HG02798 (cell line): Measurements from ENCODE around the gene TMEM87A.
A peak's percentile ranks its signal among the peaks of the same experiment; 100 is the strongest.
"Not testable (repeated sequence)": the region's sequence is repeated elsewhere in the genome, so short reads cannot be mapped to it uniquely, and the experiment has no call there.

Experiments
- ATAC-seq: cut with Tn5 transposase; IDR thresholded peaks from one replicate; pipeline ENCODE4 v1.9.1; 2021; ENCODE audit warnings: mild to moderate bottlenecking; ENCODE audit not compliant: unreplicated experiment, poor library complexity

The TMEM87A gene

DNA sequence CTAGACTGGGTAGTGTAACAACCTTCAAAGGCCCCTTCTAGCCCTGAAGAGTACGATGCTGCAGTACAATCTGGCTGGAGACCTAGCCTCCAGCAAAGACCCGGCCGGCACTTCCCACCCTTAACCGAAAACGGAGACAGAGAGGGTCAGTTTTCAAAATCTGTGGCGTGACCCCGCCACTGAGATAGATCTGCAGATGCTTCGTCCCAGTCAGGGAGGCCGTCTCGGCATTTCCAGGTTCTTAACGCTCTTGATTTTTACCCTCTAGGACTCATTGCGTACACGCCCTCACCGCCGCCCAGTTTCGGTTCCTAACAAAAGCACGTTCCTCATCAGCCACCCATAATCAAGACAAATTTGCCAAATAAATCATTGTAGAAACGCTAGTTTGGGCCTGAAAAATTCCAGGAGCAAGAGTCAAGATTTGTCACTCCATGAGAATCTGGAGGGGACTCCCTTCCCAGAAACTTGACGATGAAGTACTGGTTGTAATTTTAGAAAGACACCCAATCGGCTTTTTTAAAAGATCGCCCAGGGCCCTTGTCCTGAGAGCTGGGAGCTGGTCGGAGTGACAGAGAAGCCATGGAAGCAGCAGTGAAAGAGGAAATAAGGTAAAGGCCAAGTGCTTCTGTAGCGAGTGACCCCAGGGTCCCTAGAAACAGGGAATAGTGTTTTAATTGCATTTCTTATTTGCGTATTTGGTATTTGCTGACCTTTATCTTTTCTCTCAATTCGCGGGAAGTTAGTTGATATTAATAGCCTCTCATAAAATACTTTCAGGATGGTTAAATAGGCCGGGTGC, 868 bp upstream of the TMEM87A start:
- ATAC-seq: peak; percentile 22

DNA sequence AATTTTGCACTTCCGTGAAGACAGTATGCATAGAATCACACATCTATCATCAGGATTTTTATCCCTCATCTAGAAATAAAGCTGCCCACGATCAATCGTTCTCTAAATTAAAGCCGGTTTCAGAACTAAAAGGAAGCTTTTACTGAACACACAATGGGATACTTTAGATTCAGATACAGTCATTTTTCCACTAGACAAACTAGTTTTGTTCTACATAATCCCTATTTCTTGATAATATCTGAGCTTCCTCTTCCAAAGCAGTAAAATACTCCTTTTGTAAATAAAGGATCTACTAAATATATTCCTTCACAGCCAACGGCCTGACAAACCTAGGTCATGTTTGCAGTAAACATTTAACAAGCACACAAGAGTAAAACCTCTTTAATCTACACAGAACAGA, 2.2 kb downstream of the TMEM87A start:
- no peak for ATAC-seq

DNA sequence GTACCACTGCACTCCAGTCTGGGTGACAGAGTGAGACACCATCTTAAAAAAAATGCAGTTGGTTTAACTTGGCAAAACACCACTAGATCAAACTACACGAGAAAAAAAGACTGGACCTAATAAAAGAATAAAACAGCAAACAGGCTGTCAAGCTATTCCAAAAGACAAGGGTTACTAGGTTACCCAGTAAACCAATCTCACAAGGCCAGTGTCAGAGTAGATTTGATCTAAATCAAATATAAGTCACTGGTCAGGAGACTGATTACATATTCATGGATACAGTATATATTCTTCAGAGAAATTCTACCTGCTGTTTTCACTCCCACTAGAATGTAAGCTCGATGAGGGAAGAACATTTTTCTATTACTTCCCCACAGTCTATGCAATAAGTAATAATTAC, 2.7 kb downstream of the TMEM87A start:
- no peak for ATAC-seq

GRCh38 chr15:42267286-42267685, 5.9 kb downstream of the TMEM87A start:
- no peak for ATAC-seq

GRCh38 chr15:42264795-42265194, 8.4 kb downstream of the TMEM87A start:
- no peak for ATAC-seq

DNA sequence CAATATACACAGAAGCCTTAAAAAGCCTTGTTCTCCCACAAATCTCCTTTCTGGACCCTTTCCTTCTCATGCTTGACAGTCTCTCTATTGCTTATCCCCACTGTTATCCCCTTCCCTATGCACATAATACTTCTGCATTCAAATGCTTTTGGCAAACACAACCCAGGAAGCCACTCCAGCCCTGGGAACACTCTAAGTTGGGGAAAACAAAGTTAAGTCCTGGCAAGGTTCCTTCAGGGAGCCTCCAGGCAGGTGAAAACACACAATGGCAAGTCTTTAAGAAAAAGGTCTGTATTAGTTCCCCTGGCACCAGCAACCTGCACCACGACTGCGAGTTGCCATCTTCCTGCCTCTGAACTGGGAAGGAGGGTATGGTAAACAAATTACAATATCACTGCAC, 19.9 kb downstream of the TMEM87A start:
- no peak for ATAC-seq

GRCh38 chr15:42240823-42241222, 32.4 kb downstream of the TMEM87A start:
- no peak for ATAC-seq

- no peak for ATAC-seq
These were observed 33.6 kb downstream of the TMEM87A start for GRCh38 chr15:42239528-42240182.

DNA sequence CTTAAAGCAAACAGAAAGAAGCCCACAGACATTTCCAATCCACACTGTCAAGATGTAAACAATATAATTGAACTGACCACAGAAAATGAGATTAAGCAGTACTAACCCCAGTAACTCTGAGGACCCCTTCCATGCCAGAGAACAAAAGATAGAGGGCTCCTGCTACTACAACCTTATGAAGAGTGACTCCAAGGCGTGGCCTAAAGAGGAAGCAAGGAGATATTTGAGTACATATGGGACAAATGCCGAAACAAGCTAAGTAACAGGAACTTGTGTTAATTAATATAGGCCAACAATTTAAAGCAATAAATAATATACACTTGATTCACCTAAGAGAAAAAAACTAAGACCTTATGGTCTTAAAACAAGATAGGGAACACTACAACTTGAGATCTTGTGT, 40.1 kb downstream of the TMEM87A start:
- ATAC-seq: no peak

- ATAC-seq: no peak
These were observed 40.6 kb downstream of the TMEM87A start for GRCh38 chr15:42232606-42233005.

DNA sequence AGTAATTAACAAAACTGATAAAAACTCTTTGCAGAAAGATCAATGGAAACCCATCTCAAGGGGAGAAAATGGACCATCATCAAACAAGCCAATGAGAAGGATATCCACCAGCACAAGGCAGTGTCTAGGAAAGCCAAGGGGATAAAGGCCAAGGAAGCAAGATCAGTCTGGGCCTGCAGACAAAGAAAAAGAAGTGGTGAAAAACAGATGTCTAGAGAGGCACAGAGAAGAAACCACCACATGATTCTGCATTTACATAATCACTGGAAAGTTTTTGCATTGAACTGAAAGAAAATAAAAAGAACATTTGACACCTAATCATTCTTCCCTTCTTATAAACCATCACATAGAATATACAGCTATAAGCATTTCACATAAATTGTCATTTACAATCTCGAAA, 42.1 kb downstream of the TMEM87A start:
- ATAC-seq: no peak

DNA sequence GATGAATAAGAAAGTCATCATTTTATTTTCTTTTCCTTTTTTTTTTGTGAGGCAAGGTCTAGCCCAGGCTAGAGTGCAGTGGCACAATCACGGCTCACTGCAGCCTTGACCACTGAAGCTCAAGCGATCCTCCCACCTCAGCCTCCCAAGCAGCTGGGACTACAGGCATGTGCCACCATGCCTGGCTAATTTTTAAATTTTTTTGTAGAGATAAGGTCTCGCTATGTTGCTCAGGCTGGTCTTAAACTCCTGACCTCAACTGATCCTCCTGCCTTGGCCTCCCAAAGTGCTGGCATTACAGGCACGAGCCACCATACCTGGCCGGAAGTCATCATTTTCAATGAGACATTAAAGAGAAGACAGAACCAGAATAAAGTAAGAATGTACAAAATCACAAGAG, 44.3 kb downstream of the TMEM87A start:
- not testable (repeated sequence) for ATAC-seq

DNA sequence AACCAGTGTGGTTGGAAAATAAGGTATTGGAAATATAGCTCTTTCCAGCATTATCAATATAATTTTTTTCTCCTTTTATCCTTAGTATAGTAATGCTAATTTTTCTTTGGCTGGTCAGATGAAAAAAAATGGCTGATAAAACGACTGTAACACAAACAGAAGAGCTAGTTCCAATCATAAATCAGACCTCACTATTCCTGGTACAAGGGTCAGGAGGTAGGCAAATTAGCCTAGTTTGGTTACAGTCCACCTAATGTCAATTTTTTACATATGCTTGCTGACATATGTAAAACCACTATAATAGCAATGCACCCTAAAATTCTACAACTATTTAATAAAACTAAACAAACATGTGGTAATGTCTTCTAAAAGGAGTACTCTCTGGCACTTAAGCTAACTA, 45.2 kb downstream of the TMEM87A start:
- no peak for ATAC-seq

DNA sequence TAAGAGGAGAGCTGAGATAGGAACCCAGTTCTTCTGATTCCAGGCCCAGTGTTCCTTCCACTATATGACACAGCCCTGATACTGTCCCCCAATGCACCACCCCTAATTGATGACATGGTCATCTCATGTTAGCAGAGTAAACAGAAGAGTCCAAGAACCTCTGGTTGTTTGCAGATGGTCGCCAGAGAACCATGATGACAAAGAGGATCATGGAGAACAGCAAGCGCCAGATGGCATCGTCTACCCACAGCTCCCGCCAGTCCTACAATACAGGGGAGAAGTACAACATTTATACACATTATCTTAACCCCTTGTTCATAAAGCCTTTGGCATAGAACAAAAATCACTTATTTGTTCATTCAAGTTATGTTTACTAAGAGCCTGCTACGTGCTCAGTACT, 46.6 kb downstream of the TMEM87A start:
- no peak for ATAC-seq

DNA sequence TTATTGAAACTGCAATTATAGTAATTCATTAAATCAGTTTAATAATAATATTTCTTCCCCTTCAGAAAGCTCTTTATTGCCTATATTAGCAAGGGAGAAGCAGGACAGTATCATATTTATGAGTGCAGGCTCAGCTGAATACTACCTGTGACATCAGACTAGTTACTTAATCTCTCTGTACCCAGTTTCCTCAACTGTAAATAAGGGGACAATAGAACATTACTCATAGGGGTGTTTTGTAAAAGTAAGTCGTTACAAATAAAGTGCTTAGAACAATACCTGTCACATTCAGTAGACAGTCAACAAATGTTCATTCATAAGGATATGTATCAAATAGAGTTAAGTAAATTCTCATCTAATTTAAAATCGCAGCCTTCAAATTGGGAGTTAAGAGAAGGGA, 53.0 kb downstream of the TMEM87A start:
- no peak for ATAC-seq

DNA sequence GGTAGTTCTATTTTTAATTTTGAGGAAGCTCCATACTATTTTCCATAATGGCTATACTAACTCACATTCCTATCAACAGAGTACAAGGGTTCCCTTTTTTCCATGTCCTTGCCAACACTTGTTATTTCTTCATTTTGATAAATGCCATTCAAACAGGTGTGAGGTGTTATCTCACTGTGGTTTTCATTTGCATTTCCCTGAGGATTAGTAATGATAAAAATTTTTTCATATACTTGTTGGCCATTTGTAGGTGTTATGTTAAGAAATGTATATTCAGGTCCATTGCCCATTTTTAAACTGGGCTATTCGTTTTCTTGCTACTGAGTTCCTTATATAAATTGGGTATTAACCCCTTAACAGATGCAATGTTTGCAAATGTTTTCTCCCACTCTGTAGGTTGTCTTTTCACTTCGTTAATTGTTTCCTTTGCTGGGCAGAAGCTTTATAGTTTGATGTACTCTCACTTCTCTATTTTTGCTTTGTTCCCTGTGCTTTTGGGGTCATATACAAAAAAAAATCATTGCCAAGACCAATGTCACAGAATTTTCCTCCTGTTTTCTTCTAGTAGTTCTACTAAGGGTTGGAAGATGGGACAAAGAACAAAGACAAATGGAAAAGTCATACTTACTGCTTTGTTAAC, 54.2 kb downstream of the TMEM87A start:
- ATAC-seq: no peak

DNA sequence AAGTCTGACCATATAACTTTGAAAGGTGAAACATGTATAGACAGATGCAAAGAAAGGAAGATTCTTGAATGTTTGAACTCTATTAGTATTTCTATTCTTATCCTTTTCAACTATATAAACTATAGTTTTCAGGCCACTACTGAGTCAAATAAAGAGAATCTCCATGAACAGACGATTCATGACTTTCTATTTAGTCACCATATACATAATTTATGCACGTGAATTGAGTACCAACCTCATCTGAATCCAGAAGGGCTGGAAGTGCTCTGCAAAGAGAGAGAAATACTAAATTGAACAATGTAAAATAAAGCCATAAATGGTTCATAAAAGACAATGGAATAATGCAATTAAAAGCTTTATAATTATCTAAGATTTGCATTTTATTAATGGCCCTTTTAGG, 55.7 kb downstream of the TMEM87A start:
- no peak for ATAC-seq

GRCh38 chr15:42215913-42216829, 57.1 kb downstream of the TMEM87A start:
- no peak for ATAC-seq

DNA sequence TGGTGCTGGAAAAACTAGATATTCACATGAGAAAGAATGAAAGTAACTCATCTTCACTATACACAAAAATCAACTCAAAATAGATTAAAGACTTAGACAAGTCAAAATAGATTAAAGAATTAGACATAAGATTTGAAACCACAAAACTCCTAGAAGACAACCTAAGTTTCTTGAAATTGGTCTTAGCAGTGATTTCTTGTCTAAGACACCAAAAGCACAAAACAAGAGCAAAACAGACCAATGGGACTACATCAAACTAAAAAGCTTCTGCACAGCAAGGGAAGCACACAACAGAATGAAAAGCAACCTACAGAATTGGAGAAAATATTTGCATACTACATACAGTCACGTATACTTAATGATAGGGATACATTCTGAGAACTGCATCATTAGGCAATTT, 58.6 kb downstream of the TMEM87A start:
- ATAC-seq: no peak

GRCh38 chr15:42213511-42213910, 59.7 kb downstream of the TMEM87A start:
- no peak for ATAC-seq

DNA sequence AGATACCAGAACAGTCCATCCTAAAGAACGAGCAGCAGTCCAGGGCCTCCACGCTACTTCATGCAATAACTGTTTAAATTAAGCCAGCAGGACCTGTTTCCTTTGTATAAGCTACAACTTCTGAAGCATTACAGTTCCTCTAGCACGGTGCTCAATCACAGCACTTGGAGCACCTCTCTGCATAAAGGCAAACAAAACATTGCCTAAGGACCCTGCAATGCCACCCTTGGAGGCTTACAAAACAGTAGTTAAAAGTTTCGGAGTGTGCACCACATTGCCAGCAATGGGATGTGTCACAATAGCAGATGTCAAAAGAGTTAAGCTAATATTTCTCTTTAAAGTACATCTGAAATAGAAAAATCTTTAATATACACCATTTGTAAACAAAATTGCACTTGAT, 62.5 kb downstream of the TMEM87A start:
- ATAC-seq: no peak
